Bronchial epithelial cell (primary cell): ENCODE measurements around the gene SMS. TPM values are rescaled to one million over a fixed set of nuclear protein-coding genes. Genes with fewer than 3 reads are reported as not detected.
A peak's percentile ranks its signal among the peaks of the same experiment; 100 is the strongest.

Experiments used
- DNase-seq: peaks from one replicate; pipeline ENCODE4 v3.0.0-alpha.2; 2010; ENCODE audit warnings: low read depth
- FAIRE-seq: peaks from 2 replicates; lab custom pipeline; 2011; peaks lifted over from hg19 to GRCh38; lab: Jason Lieb, UNC
- H3K27me3 ChIP-seq: 2 replicates; pipeline ENCODE4 v1.5.1; 2011; ENCODE audit warnings: low read length; ENCODE audit not compliant: control insufficient read depth, insufficient read depth
- H3K36me3 ChIP-seq: 2 replicates; pipeline ENCODE4 v1.5.1; 2011; ENCODE audit warnings: low read length; ENCODE audit not compliant: control insufficient read depth, insufficient read depth
- H3K4me3 ChIP-seq: 2 replicates; pipeline ENCODE4 v1.5.1; 2011; ENCODE audit warnings: mild to moderate bottlenecking, low read depth, low read length, control low read depth
- CTCF ChIP-seq: IDR thresholded peaks from 2 replicates; pipeline ENCODE4 v1.5.1; 2011; ENCODE audit warnings: mild to moderate bottlenecking, moderate library complexity, low read length, control low read depth, inconsistent platforms; ENCODE audit not compliant: insufficient read depth, severe bottlenecking
- total RNA-seq: library from RNA; depleted of rRNA; stranded (reverse); fragments of >200 nt; gene quantifications from 2 replicates; pipeline ENCODE4 v1.2.1, GENCODE V29; 2014

SMS gene
- total RNA-seq, 1 donor from 2014 or later, result 252 TPM

- Histone ChIP-seq H3K36me3 (peaks cover 1% of the 10 kb centered on the region), H3K27me3 (no peaks in the 10 kb centered on the region), H3K4me3 (no peak overlapping the region)
- TF ChIP-seq CTCF, result no peak
- DNase-seq, result no peak
- no peak for FAIRE-seq
Observed at GRCh38 chrX:21986596-21986995, 46.1 kb downstream of the SMS start.

- DNase-seq (no peak), FAIRE-seq (no peak)
- H3K36me3 ChIP-seq, result peaks cover 1% of the 10 kb centered on the region
- no peak overlapping the region for H3K4me3 ChIP-seq
- TF ChIP-seq CTCF, result no peak
- H3K27me3 ChIP-seq, result no peaks in the 10 kb centered on the region
Observed at GRCh38 chrX:21989384-21989783, 48.9 kb downstream of the SMS start.

DNA sequence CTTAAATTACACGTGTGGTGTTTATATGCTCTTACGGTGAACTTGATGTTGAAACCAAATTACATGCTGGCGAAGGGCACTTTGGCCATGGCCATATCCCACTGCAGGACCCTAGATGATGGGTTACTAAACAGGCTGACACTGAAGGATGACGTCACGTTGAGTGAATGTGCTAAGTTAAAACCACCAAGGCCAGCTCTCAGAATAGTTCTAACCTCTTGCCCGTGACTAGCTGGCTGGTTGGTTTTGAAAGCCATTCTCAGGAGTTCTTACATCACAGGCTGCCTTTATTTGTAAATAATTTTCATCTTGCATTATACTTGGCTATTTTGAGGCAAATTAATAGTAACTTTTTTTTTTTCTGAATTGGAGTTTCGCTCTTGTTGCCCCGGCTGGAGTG, 50.3 kb downstream of the SMS start:
- H3K4me3 ChIP-seq, result no peak overlapping the region
- H3K27me3 ChIP-seq, result no peaks in the 10 kb centered on the region
- DNase-seq (no peak), FAIRE-seq (no peak)
- TF ChIP-seq CTCF, result no peak
- peaks cover 1% of the 10 kb centered on the region for H3K36me3 ChIP-seq

DNA sequence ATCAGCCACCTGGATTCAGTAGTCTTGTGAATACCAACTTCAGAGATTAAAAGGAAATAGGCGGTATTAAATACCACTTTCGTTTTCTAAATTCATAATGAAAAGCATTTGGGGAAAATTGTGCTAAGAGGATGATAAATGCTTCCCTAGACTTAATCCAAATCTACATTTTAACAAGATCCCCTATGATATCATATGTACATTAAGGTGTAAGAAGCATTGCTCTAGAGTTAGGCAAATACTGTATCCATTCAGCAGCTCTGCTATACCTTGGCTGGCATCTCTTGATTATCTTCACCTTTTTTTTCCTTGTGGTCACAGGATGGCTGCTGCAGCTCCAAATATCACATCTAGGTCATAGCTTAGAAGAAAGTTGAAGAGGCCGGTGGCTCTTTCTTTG, 51.0 kb downstream of the SMS start:
- DNase-seq (no peak), FAIRE-seq (no peak)
- TF ChIP-seq CTCF, result no peak
- Histone ChIP-seq H3K36me3 (peaks cover 1% of the 10 kb centered on the region), H3K27me3 (no peaks in the 10 kb centered on the region), H3K4me3 (no peak overlapping the region)

DNA sequence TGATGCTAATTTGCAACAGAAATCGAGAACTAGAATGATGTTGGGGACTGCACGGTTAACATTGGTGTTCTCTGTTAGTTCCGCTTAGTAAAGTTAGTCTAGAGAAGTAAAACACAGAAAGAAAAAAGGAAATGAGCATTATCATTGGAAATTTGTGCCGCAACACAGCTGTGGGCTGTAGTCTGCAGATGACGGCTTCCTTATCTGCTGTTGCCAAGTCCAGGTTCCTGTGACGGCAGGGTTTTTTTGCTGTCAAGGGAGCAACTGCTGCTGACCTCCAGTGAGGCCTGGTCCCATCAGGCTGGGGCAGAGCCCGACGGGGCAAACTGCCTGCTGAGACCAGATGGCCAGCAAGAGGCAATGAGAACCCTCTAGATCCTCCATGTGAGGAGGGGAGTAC, 52.8 kb downstream of the SMS start:
- Histone ChIP-seq H3K27me3 (no peaks in the 10 kb centered on the region), H3K4me3 (no peak overlapping the region), H3K36me3 (no peaks in the 10 kb centered on the region)
- TF ChIP-seq CTCF, result no peak
- FAIRE-seq, result no peak
- no peak for DNase-seq

- no peak for FAIRE-seq
- peak; percentile 52 for DNase-seq
- no peak overlapping the region for H3K4me3 ChIP-seq
- no peak for TF ChIP-seq CTCF
- H3K36me3 ChIP-seq, result no peaks in the 10 kb centered on the region
- no peaks in the 10 kb centered on the region for H3K27me3 ChIP-seq
Observed at GRCh38 chrX:21996872-21997455, 56.5 kb downstream of the SMS start.
